Measurements from ENCODE around the gene MYO1E.

The MYO1E gene

DNA sequence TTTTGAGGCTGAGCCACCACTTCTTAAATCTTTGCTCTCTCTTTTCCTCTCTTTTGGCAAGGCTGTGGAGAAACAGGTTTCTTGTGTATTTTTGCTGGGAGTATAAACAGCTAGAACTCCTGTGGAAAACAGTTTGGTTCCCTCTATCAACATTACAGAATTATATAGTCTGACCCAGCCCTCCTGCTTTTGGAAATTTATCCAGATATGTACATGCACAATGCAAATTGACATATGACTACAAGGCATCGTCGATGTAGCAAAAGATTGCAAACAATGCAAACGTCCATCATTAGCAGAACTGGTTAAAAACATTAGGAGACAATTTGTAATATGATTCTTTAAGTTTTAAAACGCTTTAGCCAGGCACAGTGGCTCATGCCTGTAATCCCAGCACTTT is 12.5 kb upstream of the MYO1E start:
- no peak for DNase-seq

DNA sequence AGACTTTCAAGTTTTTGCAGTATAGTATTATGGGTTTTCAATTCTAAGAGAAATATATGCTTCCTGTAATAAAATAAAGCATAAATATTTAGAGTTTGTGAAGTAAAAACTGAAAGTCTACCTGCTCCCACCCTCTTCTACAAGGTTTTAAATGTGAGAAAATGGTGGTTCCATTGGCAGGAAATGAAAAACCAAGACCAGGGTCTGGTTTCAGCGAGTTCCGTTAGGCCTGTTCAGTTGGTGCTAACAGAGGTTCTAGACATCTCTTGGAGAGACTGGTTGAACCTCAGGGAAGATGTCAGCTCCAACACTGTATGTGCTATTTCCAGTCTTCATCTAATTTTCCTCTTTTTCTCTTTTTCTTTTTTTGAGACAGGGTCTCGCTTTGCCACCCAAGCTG is 11.8 kb upstream of the MYO1E start:
- peak; percentile 26 for DNase-seq

DNA sequence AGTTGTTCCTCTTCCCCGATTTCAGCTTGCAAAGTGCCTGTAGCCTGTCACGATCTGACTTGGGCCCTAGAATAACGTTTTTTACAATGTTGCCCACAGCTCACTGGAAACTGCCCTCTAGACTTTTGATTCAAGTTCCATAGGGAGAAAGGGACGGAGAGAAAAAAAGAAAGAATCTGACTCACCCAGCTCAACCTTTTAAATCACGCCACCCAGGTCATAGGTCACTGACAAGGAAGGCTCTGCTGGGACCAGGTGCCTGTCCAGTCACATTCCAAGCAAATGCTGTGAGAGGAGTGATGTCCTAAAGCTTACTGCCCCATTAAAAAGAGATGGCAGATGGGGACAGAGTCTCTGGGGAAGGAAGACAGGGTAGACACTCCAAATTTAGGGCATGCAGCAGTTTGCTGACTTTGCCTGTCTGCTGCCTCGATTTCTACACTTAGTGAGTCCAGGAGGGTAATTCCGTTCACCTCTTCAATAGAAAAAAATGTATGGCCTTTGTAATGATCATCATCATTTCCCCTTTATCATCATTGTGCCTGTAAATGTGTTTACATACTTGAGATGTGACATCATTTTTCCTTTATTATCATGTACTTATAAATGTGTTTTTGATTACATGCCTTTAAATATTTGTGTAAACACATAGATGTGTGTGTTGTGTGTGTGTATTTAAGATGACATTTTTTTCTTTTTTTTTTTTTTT is 8.4 kb upstream of the MYO1E start:
- DNase-seq = no peak

DNA sequence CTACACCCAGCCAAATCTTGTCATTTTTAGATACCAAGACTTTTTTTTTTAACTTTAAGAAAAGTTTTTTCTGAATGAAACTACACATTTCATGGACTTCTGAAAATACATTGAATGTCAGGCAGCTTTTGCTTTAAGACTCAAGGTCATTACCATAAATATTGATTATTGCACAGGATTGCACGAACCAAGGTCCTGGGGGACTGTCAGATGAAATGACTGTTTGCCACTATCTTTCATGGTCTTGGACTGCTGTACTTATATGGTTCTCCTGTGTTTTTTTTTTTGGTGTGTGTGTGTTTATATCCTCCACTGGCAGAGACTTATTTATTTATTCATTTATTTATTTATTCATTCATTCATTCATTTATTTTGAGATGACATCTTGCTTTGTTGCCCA is 6.9 kb upstream of the MYO1E start:
- no peak for DNase-seq

DNA sequence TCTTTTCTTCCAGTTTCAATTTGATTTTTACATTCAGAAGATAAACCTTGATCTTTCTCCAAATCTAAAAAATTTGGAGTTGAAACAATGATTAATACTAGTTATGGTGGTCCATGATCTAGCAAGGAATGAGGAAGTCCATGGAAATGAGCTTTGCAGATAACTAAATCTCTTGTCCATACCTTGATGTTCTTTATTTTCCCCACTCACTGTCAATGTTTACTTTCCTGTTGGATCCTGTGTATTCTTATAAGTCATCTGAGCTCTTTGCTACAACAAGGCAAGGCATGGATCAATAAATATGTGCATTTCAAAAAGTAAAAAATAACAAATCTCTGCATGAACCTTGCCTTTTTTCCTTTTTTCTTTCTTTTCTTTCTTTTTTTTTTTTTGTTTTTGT is 6.2 kb upstream of the MYO1E start:
- no peak for DNase-seq

DNA sequence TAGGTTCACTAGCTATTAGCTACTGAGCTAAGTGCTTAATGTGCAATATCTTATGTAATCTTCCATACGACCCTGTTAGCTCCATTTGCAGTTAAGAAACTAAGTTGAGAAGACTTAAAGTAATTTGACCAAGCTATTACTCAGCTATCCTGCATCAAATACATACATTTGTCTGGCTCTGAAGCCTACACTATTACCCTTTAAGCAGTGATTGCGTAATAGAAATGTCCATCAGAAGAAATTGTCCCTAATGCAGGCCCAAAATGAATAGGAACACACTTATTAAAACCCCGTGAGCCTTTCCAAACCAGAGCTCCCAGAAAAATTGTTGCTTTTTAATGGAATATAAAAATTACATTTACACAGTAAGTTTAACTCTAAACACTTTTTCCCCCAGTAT is 5.3 kb upstream of the MYO1E start:
- DNase-seq = no peak

DNA sequence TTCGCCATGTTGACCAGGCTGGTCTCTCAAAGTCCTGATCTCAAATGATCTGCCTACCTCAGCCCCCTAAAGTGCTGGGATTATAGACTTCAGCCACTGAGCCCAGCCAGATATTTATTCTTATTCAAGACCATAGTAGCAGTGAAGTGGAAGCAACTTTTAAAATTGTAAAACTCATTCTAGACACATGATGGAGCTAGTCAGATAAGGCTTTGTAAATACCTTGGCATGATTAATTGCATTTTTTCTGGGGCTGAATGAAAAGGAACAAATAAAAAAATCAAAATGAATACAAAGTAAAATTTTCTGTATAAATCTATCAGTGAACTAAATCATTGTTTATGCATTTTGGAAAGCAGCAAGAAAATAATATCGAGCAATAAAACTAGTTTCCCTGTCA is 4.1 kb upstream of the MYO1E start:
- DNase-seq = no peak

DNA sequence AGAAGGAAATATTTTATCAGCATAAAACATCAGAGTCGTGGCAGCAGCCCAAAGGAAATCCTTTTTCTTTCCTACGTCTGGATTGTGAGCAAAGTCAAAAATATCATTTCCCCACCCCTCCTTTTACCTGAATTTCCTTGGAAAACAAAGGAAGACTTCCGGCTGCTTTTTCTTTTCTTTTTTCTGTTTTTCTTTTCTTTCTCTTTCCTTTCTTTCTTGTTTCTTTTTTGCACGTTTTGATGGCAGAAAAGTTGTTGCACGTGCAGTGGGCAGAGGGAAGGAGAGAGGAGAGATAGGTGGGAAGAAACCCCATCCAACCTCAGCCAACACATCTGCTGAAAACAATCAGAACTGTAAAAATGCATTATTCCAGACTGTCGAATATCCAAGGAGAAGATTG is 544 bp upstream of the MYO1E start:
- no peak for DNase-seq

DNA sequence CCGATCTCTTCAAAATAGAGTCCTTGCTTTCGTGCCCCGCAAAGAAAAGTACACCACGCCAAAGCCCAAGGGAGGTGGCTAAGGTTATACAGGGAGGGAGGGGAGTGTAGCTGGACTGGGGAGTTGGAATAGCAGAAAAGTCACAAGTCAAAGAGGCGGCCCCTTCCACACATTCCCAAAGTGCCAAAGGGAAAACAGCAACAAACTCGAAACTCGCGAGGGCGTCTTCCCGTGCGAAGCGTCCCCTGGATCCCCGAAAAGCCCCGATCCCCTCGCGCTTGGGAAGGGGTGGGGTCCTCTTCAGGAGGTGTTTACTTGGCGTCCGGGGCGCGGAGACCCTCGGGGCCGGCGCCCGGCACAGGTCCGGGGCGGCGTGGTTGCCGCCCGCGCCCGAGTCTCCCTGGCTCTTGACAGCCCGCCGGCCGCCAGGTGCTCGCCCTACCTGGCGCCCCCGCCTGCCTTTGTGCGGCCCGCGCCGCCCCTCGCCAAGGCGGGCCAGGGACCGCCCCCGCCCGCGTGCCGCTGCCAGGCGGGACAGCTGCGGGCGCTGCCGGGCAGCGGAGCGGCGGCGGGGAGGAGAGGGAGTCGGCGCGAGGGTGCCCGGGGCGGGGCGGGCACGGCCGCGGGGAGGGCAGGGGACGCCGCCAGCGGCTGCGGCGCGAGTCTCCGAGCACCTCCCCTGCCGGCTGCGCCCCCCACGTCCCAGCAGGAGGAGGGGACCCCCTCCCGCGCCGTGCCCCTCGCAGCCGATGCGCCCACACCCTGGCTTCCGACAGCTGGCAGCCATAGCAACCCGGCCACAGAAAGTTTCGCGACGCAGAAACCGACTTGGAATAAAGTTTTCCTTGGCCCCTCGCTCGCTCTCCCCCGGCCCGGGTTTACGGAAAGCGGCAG is 966 bp downstream of the MYO1E start:
- no peak for DNase-seq

DNA sequence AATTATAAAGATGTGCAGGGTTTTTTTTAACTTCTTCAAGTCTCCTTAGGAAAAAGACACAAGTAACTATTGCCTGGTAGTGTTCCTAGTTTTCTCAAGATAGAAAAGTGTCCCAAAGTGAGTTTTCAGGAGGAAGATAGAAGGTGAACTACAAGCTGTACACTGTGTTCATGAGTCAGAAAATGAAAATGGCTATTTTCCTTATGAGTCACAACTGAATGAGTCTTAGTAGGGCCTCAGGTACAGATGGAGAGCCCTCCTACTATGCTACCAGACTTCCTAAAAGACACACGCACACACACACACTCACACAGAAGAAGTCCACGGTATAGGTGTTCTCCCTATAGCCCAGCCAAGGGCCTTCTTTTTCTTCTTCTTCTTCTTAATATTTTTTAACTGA is 3.1 kb downstream of the MYO1E start:
- peak; percentile 25 for DNase-seq

DNA sequence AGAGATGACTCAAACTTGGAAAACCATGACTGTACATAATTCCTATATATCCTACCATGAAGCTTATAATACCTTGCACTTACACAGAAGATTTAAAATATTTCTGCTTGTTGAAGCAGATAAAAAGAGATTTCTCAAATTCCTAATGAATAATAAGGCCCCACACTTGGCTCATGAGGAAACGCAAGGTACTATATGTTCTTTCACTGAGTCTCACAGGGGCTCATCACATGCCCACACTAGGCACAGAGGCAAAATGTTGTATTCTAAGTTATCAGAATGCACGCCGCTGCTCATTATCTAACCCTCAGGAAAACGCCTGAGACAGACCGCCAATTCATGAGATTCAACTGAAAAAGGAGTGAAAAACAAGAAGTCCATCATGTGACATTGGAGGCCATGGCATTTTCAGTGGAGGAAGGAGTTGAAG is 5.6 kb downstream of the MYO1E start:
- DNase-seq = no peak

DNA sequence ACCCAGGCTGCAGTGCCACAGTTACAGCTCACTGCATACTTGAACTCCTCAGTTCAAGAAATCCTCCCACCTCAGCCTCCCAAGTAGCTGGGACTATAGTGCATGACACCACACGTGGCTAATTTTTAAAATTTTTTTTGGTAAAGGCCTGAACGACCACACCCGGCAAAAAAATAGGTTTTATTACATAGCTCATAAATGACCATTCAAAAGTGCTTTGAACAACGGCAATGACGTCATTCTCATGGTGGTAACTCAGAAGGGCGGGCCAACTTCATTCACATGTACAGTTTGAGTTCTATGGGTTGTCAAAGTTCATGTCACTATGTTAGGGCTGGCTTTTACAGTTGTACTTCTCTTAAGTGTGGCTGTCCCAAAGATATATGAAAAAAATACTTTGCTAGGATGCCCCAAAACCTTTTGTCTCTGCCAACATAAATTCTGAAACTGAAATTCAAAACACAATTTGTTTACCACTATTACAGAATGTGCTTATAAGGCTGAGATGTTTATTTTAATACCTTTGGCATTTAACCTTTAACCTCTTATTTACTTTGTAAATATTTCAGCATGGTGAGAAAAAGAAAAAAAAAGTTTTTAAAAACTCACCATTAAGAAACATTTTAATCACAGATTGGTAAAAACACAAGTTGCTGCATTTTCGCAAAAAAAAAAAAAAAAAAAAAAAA is 6.2 kb downstream of the MYO1E start:
- DNase-seq = no peak

DNA sequence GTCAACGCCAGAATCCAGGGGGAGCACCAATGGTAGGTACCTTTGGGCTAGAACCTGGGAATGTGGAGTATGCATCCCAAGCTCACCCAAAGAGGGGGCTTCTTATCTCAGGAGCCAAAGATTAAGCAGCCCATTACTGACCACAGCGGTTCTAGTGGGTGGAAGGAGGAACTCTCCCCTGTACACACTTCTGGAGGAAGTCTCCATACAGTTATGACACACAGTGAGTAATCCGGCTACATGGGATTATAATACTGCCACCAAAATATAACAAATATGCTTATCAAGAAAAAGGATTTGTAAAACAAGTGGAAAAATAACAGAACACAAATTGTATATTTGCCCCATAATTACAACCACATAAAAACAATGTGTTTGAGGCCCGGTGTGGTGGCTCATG is 8.4 kb downstream of the MYO1E start:
- no peak for DNase-seq

DNA sequence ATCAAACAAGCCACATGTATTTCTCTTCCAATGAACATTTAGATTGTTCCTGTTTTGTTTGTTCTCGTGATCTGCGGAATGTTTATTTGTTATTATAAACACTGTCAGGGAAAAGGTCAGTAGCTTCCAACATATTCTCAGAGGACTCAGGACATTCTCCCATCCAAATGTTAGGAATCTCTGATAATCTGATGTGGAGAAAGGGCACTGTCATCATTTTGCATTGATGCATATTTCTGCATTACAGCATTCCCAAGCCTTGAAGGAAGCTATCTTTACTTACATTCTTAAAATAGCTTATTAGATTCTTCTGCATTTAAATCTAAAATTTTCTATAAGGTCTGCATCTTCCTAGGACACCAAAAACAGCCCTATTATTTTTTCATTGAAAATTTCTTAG is 10.3 kb downstream of the MYO1E start:
- DNase-seq = no peak

DNA sequence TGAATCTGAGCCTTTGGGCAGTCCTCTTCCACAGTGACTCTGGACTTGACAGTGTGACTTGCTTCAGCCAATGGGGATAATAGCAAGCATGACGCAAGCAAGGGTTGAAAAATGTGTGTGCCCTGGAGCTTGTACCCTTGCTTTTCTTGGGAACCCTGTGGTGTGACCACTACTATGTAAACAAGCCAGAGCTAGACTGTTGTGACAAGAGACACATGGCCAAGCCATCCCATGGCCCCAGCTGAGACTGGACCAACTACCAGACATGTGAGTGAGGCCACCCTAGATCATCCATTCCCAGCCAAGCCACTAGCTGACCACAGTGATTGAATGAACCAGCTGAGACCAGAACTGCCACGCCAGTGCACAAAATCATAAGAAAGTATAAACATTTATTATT is 11.8 kb downstream of the MYO1E start:
- DNase-seq = no peak

DNA sequence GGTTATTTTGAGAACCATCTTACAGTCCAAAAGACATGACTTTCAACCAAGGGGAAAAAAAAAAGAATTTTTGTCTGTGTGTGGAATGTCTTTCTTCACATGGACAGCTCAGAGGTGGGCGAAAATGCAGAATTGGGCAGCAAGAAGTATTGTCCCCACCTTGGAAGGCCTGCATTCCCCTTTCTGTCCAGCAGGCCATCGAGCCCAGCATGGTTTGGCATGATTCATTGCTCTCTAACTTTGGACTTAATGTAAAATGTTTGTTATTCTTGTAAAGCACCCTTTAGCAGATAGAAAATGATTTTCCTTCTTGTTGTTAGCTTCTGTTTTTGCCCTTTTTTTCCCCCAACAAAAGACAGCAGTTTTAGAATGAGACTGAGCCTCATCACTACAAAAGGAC is 12.4 kb downstream of the MYO1E start:
- no peak for DNase-seq

DNA sequence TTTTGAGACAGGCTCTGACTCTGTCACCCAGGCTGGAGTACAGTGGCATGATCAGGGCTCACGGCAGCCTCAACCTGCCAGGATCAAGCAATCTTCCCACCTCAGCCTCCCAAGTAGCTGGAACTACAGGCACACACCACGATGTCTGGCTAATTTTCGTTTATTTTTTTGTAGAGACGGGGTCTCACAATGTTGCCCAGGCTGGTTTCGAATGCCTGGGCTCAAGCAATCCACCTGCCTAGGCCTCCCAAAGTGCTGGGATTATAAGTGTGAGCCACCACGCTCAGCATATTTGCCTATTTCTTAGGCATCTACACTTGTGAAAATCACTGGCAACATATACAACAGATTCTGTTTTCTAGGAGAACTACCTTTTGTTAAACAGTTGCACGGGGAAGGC is 16.9 kb downstream of the MYO1E start:
- DNase-seq = no peak

DNA sequence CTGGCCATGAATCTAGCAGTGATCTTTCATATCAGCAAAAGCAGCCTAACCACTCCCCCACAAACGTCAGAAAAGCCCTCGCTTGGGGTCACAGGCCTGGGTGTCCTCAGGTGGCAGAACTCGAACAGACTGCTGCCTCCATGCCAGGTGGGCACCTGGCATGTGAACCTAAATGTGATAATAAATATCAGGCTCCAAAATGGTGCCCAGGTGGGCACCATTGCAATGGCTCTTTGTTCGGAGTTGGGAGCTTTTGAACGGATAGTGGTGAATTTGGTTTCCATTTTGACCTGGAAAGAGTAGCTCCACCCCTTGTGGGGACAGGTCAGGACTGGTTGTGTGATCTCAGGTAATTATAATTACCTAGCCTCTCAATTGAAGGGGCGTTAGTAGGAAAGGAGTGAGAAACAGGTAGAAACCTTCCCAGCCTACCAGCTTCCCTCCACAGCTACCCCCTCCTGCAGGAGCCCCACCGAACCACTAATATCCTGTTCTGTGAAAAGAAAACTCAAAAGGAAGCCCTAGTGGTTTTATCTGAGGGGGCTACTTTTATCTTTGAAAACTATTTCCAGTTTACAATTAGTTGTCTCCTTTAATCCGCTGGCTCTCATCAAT is 18.1 kb downstream of the MYO1E start:
- DNase-seq = no peak

DNA sequence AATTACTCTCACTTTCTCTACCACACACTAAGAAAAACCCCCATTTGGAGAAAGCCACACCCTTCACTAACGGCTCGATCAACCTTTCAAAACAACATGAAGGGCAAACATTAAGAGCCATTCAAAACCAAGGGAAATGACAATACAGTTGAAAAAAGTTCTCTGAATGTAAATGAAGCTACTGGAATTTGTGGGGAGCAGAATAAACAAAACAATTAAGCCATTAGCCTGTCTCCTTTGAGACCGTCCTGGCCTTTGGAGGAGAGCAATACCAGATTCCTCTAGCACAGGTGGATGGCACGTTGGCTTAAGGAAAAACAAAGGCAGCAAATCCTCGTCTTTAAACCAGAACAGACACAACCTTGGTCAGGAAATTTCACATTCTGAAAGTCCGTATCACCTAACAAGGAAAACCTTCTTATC is 18.7 kb downstream of the MYO1E start:
- DNase-seq = no peak

DNA sequence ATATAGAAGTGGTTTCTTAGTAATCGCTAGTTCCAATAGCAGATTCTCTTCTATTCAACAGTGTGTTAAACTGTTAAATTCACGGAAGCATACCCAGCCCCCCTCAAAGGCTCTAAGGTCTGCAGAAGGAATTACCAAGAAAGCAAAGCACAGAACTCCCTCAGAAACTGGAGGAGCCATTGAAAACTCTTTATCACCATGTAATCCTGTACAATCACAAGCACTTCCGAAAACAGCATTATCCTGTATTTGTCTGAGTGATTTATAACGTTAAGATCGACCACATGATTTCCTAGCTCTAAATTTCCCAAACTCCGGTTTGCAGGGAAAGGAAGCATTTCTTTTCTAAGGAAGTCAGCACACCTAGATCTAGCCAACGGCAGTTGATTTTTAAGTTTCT is 20.0 kb downstream of the MYO1E start:
- no peak for DNase-seq

DNA sequence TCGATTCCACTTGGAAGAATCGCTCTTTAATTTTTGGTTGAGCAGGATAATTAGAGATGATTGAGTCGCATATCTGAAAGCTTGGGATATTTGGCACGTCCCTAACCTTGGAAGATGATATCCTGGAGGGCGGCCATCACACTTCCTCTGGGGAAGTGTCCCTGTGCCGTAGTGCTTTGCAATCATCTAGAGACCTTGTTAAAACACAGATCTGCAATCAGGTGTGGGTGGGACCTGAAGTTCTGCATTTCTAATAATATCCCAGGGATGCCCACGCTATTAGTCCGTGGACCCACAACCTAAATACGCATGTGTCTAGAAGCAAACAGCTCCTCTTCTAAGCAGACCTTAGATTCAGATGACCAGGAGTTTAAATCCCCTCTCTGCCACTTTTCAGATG is 20.5 kb downstream of the MYO1E start:
- no peak for DNase-seq

DNA sequence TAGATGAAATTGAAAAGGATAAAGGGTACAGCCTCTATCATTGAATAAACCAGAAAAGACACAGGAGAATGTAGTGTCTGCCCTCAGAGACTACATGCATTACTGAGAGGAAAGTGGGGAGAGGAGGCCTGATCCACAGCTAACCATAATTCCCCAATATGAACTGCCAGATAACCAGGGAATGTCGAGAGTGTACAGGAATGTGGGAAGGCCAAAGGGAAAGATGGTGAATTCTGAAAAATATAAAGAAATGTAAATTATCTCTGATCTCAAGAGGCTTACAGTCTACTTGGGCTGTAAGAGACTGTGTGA is 22.3 kb downstream of the MYO1E start:
- DNase-seq = no peak

DNA sequence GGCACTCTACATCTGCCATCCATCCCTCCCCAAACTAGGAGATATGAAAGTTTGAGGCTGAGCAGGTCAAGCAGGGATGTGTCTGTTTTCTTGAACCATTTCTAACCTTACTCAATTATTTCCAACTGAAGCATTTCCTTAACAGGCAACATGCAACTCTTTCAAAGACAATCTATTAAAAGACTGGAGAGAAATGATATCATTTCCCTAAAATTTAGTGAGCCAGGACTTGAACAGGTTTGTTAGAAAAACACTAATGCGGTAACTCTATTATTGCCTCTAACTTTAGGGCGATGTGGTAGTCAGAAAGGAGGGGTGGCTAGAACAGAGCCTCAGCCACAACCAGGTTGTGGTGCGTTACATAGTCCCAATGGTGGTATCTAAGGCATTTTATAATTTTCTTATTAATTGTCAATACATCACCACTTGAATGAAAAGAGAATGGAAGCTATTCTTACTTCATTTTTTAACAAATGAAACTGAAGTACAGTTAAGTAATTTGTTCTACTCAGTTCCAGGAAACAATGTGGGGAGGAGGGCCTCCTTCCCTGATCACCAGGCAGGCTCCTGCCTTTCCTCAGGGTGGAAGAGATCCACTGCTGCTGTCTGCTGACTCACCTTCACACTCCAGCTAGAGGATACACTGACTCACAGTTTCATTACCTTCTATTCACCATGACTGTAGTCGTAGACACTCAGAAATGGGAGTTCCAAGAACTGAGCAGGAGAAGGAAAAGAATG is 22.8 kb downstream of the MYO1E start:
- peak; percentile 67 for DNase-seq

Measured in activated CD4-positive, alpha-beta T cell treated with anti-CD3 and anti-CD28 coated beads, Interleukin-2, amount 50 U/mL, for 16 hours (primary cell).